GM23248 (cell line): ENCODE results near the gene TMCC1.

Source experiments
- EZH2 ChIP-seq: fragments of 200-600 bp; sonication (generic); IDR thresholded peaks from 2 replicates; pipeline ENCODE4 v1.6.1; 2018; ENCODE audit warnings: antibody characterized with exemption, mild to moderate bottlenecking; ENCODE audit not compliant: insufficient read depth, poor library complexity, severe bottlenecking
- EZH2phosphoT487 ChIP-seq: fragments of 200-600 bp; sonication (generic); IDR thresholded peaks from 2 replicates; pipeline ENCODE4 v1.6.1; 2018; ENCODE audit warnings: antibody characterized with exemption, moderate library complexity, mild to moderate bottlenecking, low read depth; ENCODE audit not compliant: insufficient read depth

DNA sequence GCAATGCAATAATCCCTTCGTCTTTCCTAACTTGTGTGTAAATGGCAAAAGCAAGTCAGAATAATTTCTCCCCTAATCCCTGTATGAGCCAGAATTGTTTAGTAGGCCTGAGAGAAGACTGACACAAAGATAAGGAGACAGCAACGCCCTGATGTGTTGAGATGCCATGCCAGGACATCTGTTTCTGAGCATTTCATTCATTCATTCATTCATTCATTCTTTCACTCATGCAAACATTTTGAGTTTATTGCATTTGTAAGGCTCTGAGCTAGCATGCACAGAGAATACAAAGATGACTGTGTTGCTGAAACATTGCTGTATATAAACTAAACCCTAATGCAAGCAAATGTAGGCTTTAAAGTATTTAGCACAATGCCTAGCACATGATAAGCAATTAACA lies 127.4 kb downstream of the TMCC1 start:
- no peak for TF ChIP-seq EZH2phosphoT487
- no peak for TF ChIP-seq EZH2
